K562 (cell line): ENCODE results near the gene HAUS1. TPM values are rescaled to one million over a fixed set of nuclear protein-coding genes. Genes with fewer than 3 reads are reported as not detected.

Experiments used
- ARID1B ChIP-seq: fragments of 450-650 bp; IDR thresholded peaks from 2 replicates; pipeline ENCODE4 v1.6.1; 2016; ENCODE audit warnings: antibody characterized with exemption, mild to moderate bottlenecking, inconsistent platforms
- EP300 ChIP-seq: IDR thresholded peaks from 2 replicates; pipeline ENCODE4 v1.6.1; 2012; ENCODE audit warnings: low read length, improper control_type of control experiment
- FOXP4 ChIP-seq: sonication (generic); formaldehyde crosslinking; IDR thresholded peaks from 2 replicates; pipeline ENCODE4 v1.8.0; 2022; ENCODE audit warnings: mild to moderate bottlenecking, missing genetic modification reagents, borderline replicate concordance
- FUS ChIP-seq: fragments of 200-400 bp; formaldehyde crosslinking; optimal IDR thresholded peaks from 2 replicates; pipeline ENCODE3; 2017; ENCODE audit warnings: low read depth, low read length
- HOMEZ ChIP-seq: fragments of 250-450 bp; sonication (Bioruptor Pico); IDR thresholded peaks from 2 replicates; pipeline ENCODE4 v1.4.0; 2020; ENCODE audit warnings: mild to moderate bottlenecking, moderate library complexity
- NFXL1 ChIP-seq: fragments of 450-650 bp; formaldehyde crosslinking; IDR thresholded peaks from 2 replicates; pipeline ENCODE4 v1.4.0; 2021; ENCODE audit warnings: mild to moderate bottlenecking
- NRF1 ChIP-seq, 2 experiments: fragments of 450-650 bp; IDR thresholded peaks in 1 of 2; conservative IDR thresholded peaks in 1 of 2; 2 replicates each; pipeline ENCODE4 v1.6.1; 2014; ENCODE audit warnings: mild to moderate bottlenecking in 2 of 2
- SIX5 ChIP-seq, 2 experiments: IDR thresholded peaks; 2 replicates each; pipeline ENCODE4 v1.6.1; 2011; ENCODE audit warnings: low read length in 2 of 2, borderline replicate concordance in 1 of 2, low read depth in 1 of 2, mild to moderate bottlenecking in 1 of 2, moderate library complexity in 1 of 2; ENCODE audit not compliant: insufficient read depth in 1 of 2
- TFAP4 ChIP-seq: sonication (generic); formaldehyde crosslinking; IDR thresholded peaks from 2 replicates; pipeline ENCODE4 v1.8.0; 2022; ENCODE audit warnings: missing genetic modification reagents, mild to moderate bottlenecking, moderate library complexity, borderline replicate concordance
- TRIM28 ChIP-seq: fragments of 450-650 bp; IDR thresholded peaks from 2 replicates; pipeline ENCODE4 v1.6.1; 2017
- USF1 ChIP-seq: sonication (generic); formaldehyde crosslinking; IDR thresholded peaks from 2 replicates; pipeline ENCODE4 v1.9.0; 2022; ENCODE audit warnings: mild to moderate bottlenecking, missing genetic modification reagents
- ZNF280B ChIP-seq: fragments of 250-450 bp; sonication (Bioruptor Pico); IDR thresholded peaks from 2 replicates; pipeline ENCODE4 v1.5.1; 2021; ENCODE audit warnings: mild to moderate bottlenecking
- ZNF699 ChIP-seq: fragments of 250-450 bp; sonication (Bioruptor Pico); IDR thresholded peaks from 2 replicates; pipeline ENCODE4 v1.8.0; 2021; ENCODE audit warnings: mild to moderate bottlenecking, moderate library complexity; ENCODE audit not compliant: insufficient replicate concordance
- polyA plus RNA-seq, 8 experiments: library from polyadenylated mRNA; depleted of rRNA in 4 of 8; stranded (reverse) in 5 of 8; unstranded in 3 of 8; fragments of >200 nt; fragmentation: Nextera tagmentation in 2 of 8; fragmentation: Illumina TruSeq in 1 of 8; extraction: Ambion mirVana in 2 of 8; extraction: Trizol in 1 of 8; gene quantifications; 2 replicates each; pipeline versions ENCODE4 v1.2.1 to v1.2.3, GENCODE V29; 2011 to 2014; ENCODE audit warnings: inconsistent platforms in 1 of 8, missing spikeins in 1 of 8
- total RNA-seq, 7 experiments: library from RNA; depleted of rRNA in 6 of 7; stranded (reverse); fragments of >200 nt in 6 of 7; fragmentation: Illumina TruSeq in 2 of 7; extraction: Trizol in 2 of 7; gene quantifications; 2 replicates each; pipeline versions ENCODE4 v1.2.1 to v1.2.3, GENCODE V29; 2011 to 2021; ENCODE audit warnings: low replicate concordance in 1 of 7

The HAUS1 gene
- total and polyA plus RNA-seq, 9 of the 15 experiments (the other 6 are each of a cell fraction or from before 2014, with no cell fraction given), result 45.6 to 135 (median 76.3) TPM

- TF ChIP-seq USF1 (CRISPR knock-in tag) (no peak), FOXP4 (CRISPR knock-in tag) (no peak), NRF1 (conservative IDR thresholded peaks at IDR 0.05 in 1 of 2, IDR thresholded peaks at IDR 0.05 in 1 of 2) (peak; percentile 77 to 82), FUS (no peak), TFAP4 (CRISPR knock-in tag) (peak; percentile 67), EP300 (peak; percentile 22; the same call in 1 of the 2 replicates), SIX5 (IDR thresholded peaks at IDR 0.05; ENCODE audit: borderline replicate concordance in 1 of 2, insufficient read depth in 1 of 2, low read depth in 1 of 2, low read length in 2 of 2) (peak in 1 of 2 experiments; percentile 27; a peak in 1 of 4 replicates), NFXL1 (CRISPR knock-in tag) (no peak), ZNF280B (CRISPR knock-in tag) (no peak), TRIM28 (no peak), ZNF699 (CRISPR knock-in tag) (no peak), HOMEZ (CRISPR knock-in tag) (no peak), ARID1B (0 out of 2 replicates have a peak, but pooled peaks have one; percentile 40)
These were observed 69.5 kb downstream of the HAUS1 start (continued) for GRCh38 chr18:46173393-46174341.
